GM23338 (cell line): ENCODE measurements around the gene EFHD2. TPM values are rescaled to one million over a fixed set of nuclear protein-coding genes. Genes with fewer than 3 reads are reported as not detected.

Experiments used
- ATAC-seq: fragments of 200-7000 bp; cut with Tn5 transposase; 3 replicates; pipeline ENCODE4 v1.9.1; 2020
- DNase-seq: peaks from one replicate; pipeline ENCODE4 v3.0.0-alpha.2; 2015; ENCODE audit warnings: low spot score
- H2AFZ ChIP-seq: fragments of 200-600 bp; sonication (generic); 2 replicates; pipeline ENCODE4 v1.8.0; 2016; ENCODE audit warnings: antibody characterized with exemption, mild to moderate bottlenecking, moderate library complexity
- H3F3A ChIP-seq: fragments of 200-600 bp; sonication (generic); replicated peaks from 2 replicates; pipeline ENCODE4 v1.8.0; 2017; ENCODE audit warnings: antibody characterized with exemption, mixed run types, low read depth
- H3K27ac ChIP-seq: fragments of 200-600 bp; sonication (generic); 2 replicates; pipeline ENCODE4 v1.6.1; 2016; ENCODE audit warnings: low read depth
- H3K27me3 ChIP-seq: fragments of 200-600 bp; sonication (generic); 2 replicates; pipeline ENCODE4 v1.8.0; 2016; ENCODE audit warnings: mild to moderate bottlenecking, mixed run types, moderate library complexity; ENCODE audit not compliant: insufficient read depth
- H3K36me3 ChIP-seq: fragments of 200-600 bp; sonication (generic); 2 replicates; pipeline ENCODE4 v1.8.0; 2016; ENCODE audit warnings: mild to moderate bottlenecking; ENCODE audit not compliant: insufficient read depth
- H3K4me1 ChIP-seq: fragments of 200-600 bp; sonication (generic); 2 replicates; pipeline ENCODE4 v1.8.0; 2016; ENCODE audit warnings: mild to moderate bottlenecking, moderate library complexity; ENCODE audit not compliant: insufficient read depth
- H3K4me2 ChIP-seq: fragments of 200-600 bp; sonication (generic); 2 replicates; pipeline ENCODE4 v1.7.1; 2017; ENCODE audit warnings: mixed run types
- H3K4me3 ChIP-seq: fragments of 200-600 bp; sonication (generic); 2 replicates; pipeline ENCODE4 v1.6.1; 2016; ENCODE audit warnings: mixed run types
- H3K79me2 ChIP-seq: fragments of 200-600 bp; sonication (generic); replicated peaks from 2 replicates; pipeline ENCODE4 v1.8.0; 2017; ENCODE audit warnings: mild to moderate bottlenecking; ENCODE audit not compliant: insufficient read depth
- H3K9me2 ChIP-seq: fragments of 200-600 bp; sonication (generic); 2 replicates; pipeline ENCODE4 v1.8.0; 2017; ENCODE audit not compliant: insufficient read depth
- H4K20me1 ChIP-seq: fragments of 200-600 bp; sonication (generic); replicated peaks from 2 replicates; pipeline ENCODE4 v1.8.0; 2017; ENCODE audit warnings: mild to moderate bottlenecking; ENCODE audit not compliant: insufficient read depth
- H3K27ac Mint-ChIP-seq: 2 replicates; pipeline ENCODE4 v1.8.0; 2020; ENCODE audit warnings: inconsistent platforms, mild to moderate bottlenecking, moderate library complexity, mixed read lengths
- H3K27me3 Mint-ChIP-seq: 3 replicates; pipeline ENCODE4 v1.8.0; 2022; ENCODE audit warnings: low read depth, mild to moderate bottlenecking, moderate library complexity, mixed read lengths, inconsistent platforms; ENCODE audit not compliant: insufficient read depth, poor library complexity
- H3K36me3 Mint-ChIP-seq: 3 replicates; pipeline ENCODE4 v1.8.0; 2021; ENCODE audit warnings: low read depth, mild to moderate bottlenecking, inconsistent platforms, moderate library complexity, mixed read lengths
- H3K4me1 Mint-ChIP-seq: 3 replicates; pipeline ENCODE4 v1.8.0; 2020; ENCODE audit warnings: mild to moderate bottlenecking, inconsistent platforms, mixed read lengths
- H3K4me3 Mint-ChIP-seq: 3 replicates; pipeline ENCODE4 v1.8.0; 2021; ENCODE audit warnings: moderate library complexity, mild to moderate bottlenecking, inconsistent platforms, mixed read lengths
- H3K9me3 Mint-ChIP-seq: 3 replicates; pipeline ENCODE4 v1.8.0; 2020; ENCODE audit warnings: moderate library complexity, mild to moderate bottlenecking, inconsistent platforms, mixed read lengths
- CREB1 ChIP-seq: fragments of 250-450 bp; sonication (Bioruptor Pico); IDR thresholded peaks from 2 replicates; pipeline ENCODE4 v1.5.0; 2020; ENCODE audit warnings: low read depth, mild to moderate bottlenecking, moderate library complexity
- CTCF ChIP-seq, 2 experiments: fragments of 200-600 bp in 1 of 2; sonication (generic) in 1 of 2; conservative IDR thresholded peaks; 2 replicates each; pipeline versions ENCODE4 v1.5.1 to v1.6.1; 2016 to 2017; ENCODE audit warnings: antibody characterized with exemption in 2 of 2, low read depth in 2 of 2, mild to moderate bottlenecking in 2 of 2, moderate library complexity in 1 of 2
- ETS1 ChIP-seq: IDR thresholded peaks from 2 replicates; pipeline ENCODE4 v1.6.1; 2016; ENCODE audit warnings: antibody characterized with exemption
- EZH2 ChIP-seq: fragments of 200-600 bp; sonication (generic); IDR thresholded peaks from one replicate; pipeline ENCODE4 v1.8.0; 2017; ENCODE audit warnings: antibody characterized with exemption, mild to moderate bottlenecking, low read depth; ENCODE audit not compliant: unreplicated experiment
- EZH2phosphoT487 ChIP-seq: fragments of 200-600 bp; sonication (generic); IDR thresholded peaks from one replicate; pipeline ENCODE4 v1.8.1; 2018; ENCODE audit warnings: antibody characterized with exemption; ENCODE audit not compliant: unreplicated experiment
- JUNB ChIP-seq: IDR thresholded peaks from one replicate; pipeline ENCODE4 v1.6.1; 2016; ENCODE audit warnings: antibody characterized with exemption; ENCODE audit not compliant: unreplicated experiment
- NANOG ChIP-seq: IDR thresholded peaks from 2 replicates; pipeline ENCODE4 v1.6.1; 2016; ENCODE audit warnings: antibody characterized with exemption, borderline replicate concordance
- POLR2AphosphoS5 ChIP-seq: IDR thresholded peaks from 2 replicates; pipeline ENCODE4 v1.6.1; 2016; ENCODE audit warnings: antibody characterized with exemption, low read depth
- REST ChIP-seq: IDR thresholded peaks from one replicate; pipeline ENCODE4 v1.6.1; 2018; ENCODE audit warnings: antibody characterized with exemption; ENCODE audit not compliant: unreplicated experiment
- STAT1 ChIP-seq: IDR thresholded peaks from one replicate; pipeline ENCODE4 v1.6.1; 2016; ENCODE audit warnings: antibody characterized with exemption; ENCODE audit not compliant: unreplicated experiment
- ZNF114 ChIP-seq: fragments of 250-450 bp; sonication (Bioruptor Pico); IDR thresholded peaks from 2 replicates; pipeline ENCODE4 v1.5.0; 2020; ENCODE audit warnings: mild to moderate bottlenecking, moderate library complexity
- ZNF331 ChIP-seq: fragments of 250-450 bp; sonication (Bioruptor Pico); IDR thresholded peaks from 2 replicates; pipeline ENCODE4 v1.5.0; 2020; ENCODE audit warnings: low read depth, mild to moderate bottlenecking, moderate library complexity
- ZNF462 ChIP-seq: fragments of 250-450 bp; sonication (Bioruptor Pico); IDR thresholded peaks from 2 replicates; pipeline ENCODE4 v1.5.0; 2020; ENCODE audit warnings: mild to moderate bottlenecking, moderate library complexity
- polyA plus RNA-seq: library from polyadenylated mRNA; unstranded; fragments of >200 nt; fragmentation: Nextera tagmentation; extraction: Ambion mirVana; gene quantifications from 2 replicates; pipeline ENCODE4 v1.2.1, GENCODE V29; 2016
- total RNA-seq: library from RNA; depleted of rRNA; stranded (reverse); fragments of >200 nt; shearing (Covaris generic); gene quantifications from 2 replicates; pipeline ENCODE4 v1.2.3, GENCODE V29; 2014

Gene EFHD2
- total and polyA plus RNA-seq, 2 experiments from 2014 or later: 22.8 to 23.7 TPM

GRCh38 chr1:15407580-15407979 is 2.1 kb upstream of the EFHD2 start:
- H3K4me1 ChIP-seq: peaks cover 10% of the 10 kb centered on the region
- no peak for DNase-seq
- no peaks in the 10 kb centered on the region for H3F3A ChIP-seq
- ATAC-seq: no peak
- no peaks in the 10 kb centered on the region for H3K36me3 Mint-ChIP-seq
- no peaks in the 10 kb centered on the region for H3K9me3 Mint-ChIP-seq
- no peak overlapping the region for H3K4me3 ChIP-seq
- no peak overlapping the region for H3K27ac ChIP-seq
- no peak overlapping the region for H3K27ac Mint-ChIP-seq
- no peak overlapping the region for H3K4me3 Mint-ChIP-seq
- no peak overlapping the region for H3K4me2 ChIP-seq
- TF ChIP-seq ETS1 (no peak), CREB1 (no peak), POLR2AphosphoS5 (no peak), EZH2phosphoT487 (no peak), ZNF331 (no peak), ZNF462 (CRISPR knock-in tag) (no peak), ZNF114 (CRISPR knock-in tag) (no peak), CTCF (conservative IDR thresholded peaks at IDR 0.05; ENCODE audit: low read depth in 2 of 2) (no peak), NANOG (no peak), REST (no peak), JUNB (no peak), EZH2 (no peak), STAT1 (no peak)
- H3K36me3 ChIP-seq: no peaks in the 10 kb centered on the region
- no peaks in the 10 kb centered on the region for H4K20me1 ChIP-seq
- H3K4me1 Mint-ChIP-seq: peaks cover 21% of the 10 kb centered on the region
- no peak overlapping the region for H2AFZ ChIP-seq
- H3K9me2 ChIP-seq: no peaks in the 10 kb centered on the region
- H3K79me2 ChIP-seq: no peaks in the 10 kb centered on the region
- peaks cover 24% of the 10 kb centered on the region for H3K27me3 ChIP-seq
- peaks cover 28% of the 10 kb centered on the region for H3K27me3 Mint-ChIP-seq
